ENCODE measurements around the gene GRK2.

Gene GRK2

GRCh38 chr11:67301951-67302516 is 35.8 kb downstream of the GRK2 start:
- peak; percentile 90 for DNase-seq

GRCh38 chr11:67302571-67303131 is 36.4 kb downstream of the GRK2 start:
- DNase-seq = peak; percentile 76

GRCh38 chr11:67303132-67303834 is 37.0 kb downstream of the GRK2 start, which contains the start of gene SSH3:
Gene SSH3, plus strand, starts transcription at chr11:67303530. Its CDS starts 96 bp downstream, at chr11:67303626.
- peak; percentile 93 for DNase-seq

GRCh38 chr11:67303835-67304411 is 37.6 kb downstream of the GRK2 start:
- no peak for DNase-seq

GRCh38 chr11:67304511-67305113 is 38.3 kb downstream of the GRK2 start:
- no peak for DNase-seq

GRCh38 chr11:67306769-67307544 is 40.7 kb downstream of the GRK2 start:
- no peak for DNase-seq

- no peak for DNase-seq
Measured at GRCh38 chr11:67307545-67308001, 41.3 kb downstream of the GRK2 start.

- DNase-seq = no peak
Measured at GRCh38 chr11:67308031-67308866, 42.0 kb downstream of the GRK2 start.

GRCh38 chr11:67309166-67309565 is 42.9 kb downstream of the GRK2 start:
- no peak for DNase-seq

- DNase-seq = no peak
Measured at GRCh38 chr11:67309661-67310061, 43.4 kb downstream of the GRK2 start.

- no peak for DNase-seq
Measured at GRCh38 chr11:67310246-67311050, 44.2 kb downstream of the GRK2 start.

GRCh38 chr11:67311051-67311555 is 44.8 kb downstream of the GRK2 start:
- no peak for DNase-seq

- no peak for DNase-seq
Measured at GRCh38 chr11:67311556-67312082, 45.3 kb downstream of the GRK2 start.

GRCh38 chr11:67312187-67313021 is 46.1 kb downstream of the GRK2 start:
- DNase-seq = no peak

- DNase-seq = no peak
Measured at GRCh38 chr11:67313125-67313890, 47.0 kb downstream of the GRK2 start.

- DNase-seq = no peak
Measured at GRCh38 chr11:67314218-67314617, 47.9 kb downstream of the GRK2 start.

GRCh38 chr11:67315325-67315909 is 49.1 kb downstream of the GRK2 start:
- peak; percentile 65 for DNase-seq

GRCh38 chr11:67316882-67317204 is 50.6 kb downstream of the GRK2 start:
- no peak for DNase-seq

Data from NCI-H510A treated with DMSO at 0.1 percent for 48 hours (cell line).